SK-N-SH (cell line): ENCODE results near the gene FHOD3. TPM values are rescaled to one million over a fixed set of nuclear protein-coding genes. Genes with fewer than 3 reads are reported as not detected.

Experiments
- CTCF ChIA-PET: fragments of 300-600, 350-600 bp; formaldehyde crosslinking; extraction: SDS; loops from one replicate; lab custom pipeline; 2021; lab: Yijun Ruan, JAX
- POLR2A ChIA-PET: fragments of 350-600 bp; sonication (Branson Sonifier 250); formaldehyde crosslinking; extraction: SDS; loops from one replicate; lab custom pipeline; 2020; ENCODE audit warnings: antibody characterized with exemption, inconsistent platforms; lab: Yijun Ruan, JAX
- DNase-seq: peaks from one replicate; pipeline ENCODE4 v3.0.0; 2012
- H2AFZ ChIP-seq: fragments of 200-600 bp; sonication (generic); 2 replicates; pipeline ENCODE4 v1.8.1; 2016; ENCODE audit warnings: antibody characterized with exemption, mild to moderate bottlenecking, low read depth
- H3F3A ChIP-seq: fragments of 200-600 bp; sonication (generic); replicated peaks from 2 replicates; pipeline ENCODE3; 2016; ENCODE audit warnings: antibody characterized with exemption, mild to moderate bottlenecking; ENCODE audit not compliant: insufficient read depth
- H3K27ac ChIP-seq, 2 experiments: fragments of 200-500 bp in 1 of 2; fragments of 200-600 bp in 1 of 2; sonication (Bioruptor generic) in 1 of 2; sonication (generic), shearing (Covaris generic) in 1 of 2; 2 replicates each; pipeline versions ENCODE4 v1.5.1 to v1.6.1; 2014 to 2016; ENCODE audit warnings: low read depth in 2 of 2, inconsistent platforms in 1 of 2, low read length in 1 of 2, mild to moderate bottlenecking in 1 of 2, mixed read lengths in 1 of 2
- H3K27me3 ChIP-seq: fragments of 200-600 bp; sonication (generic), shearing (Covaris generic); 2 replicates; pipeline ENCODE4 v1.6.1; 2016; ENCODE audit warnings: mixed run types; ENCODE audit not compliant: insufficient read depth
- H3K36me3 ChIP-seq, 2 experiments: fragments of 200-500 bp in 1 of 2; fragments of 200-600 bp in 1 of 2; sonication (Bioruptor generic) in 1 of 2; sonication (generic) in 1 of 2; replicated peaks in 1 of 2; 2 replicates each; pipeline versions ENCODE3 to v1.5.1; 2014 to 2016; ENCODE audit warnings: low read length in 1 of 2, mild to moderate bottlenecking in 1 of 2; ENCODE audit not compliant: insufficient read depth in 2 of 2, control insufficient read depth in 1 of 2
- H3K4me1 ChIP-seq, 2 experiments: fragments of 200-500 bp in 1 of 2; fragments of 200-600 bp in 1 of 2; sonication (Bioruptor generic) in 1 of 2; sonication (generic), shearing (Covaris generic) in 1 of 2; 2 replicates each; pipeline versions ENCODE4 v1.5.1 to v1.6.1; 2014 to 2016; ENCODE audit warnings: low read depth in 1 of 2, low read length in 1 of 2, mixed run types in 1 of 2; ENCODE audit not compliant: insufficient read depth in 2 of 2, control insufficient read depth in 1 of 2
- H3K4me2 ChIP-seq: fragments of 200-600 bp; sonication (generic), shearing (Covaris generic); 2 replicates; pipeline ENCODE4 v1.6.1; 2017; ENCODE audit warnings: mixed run types
- H3K4me3 ChIP-seq, 2 experiments: fragments of 200-500 bp in 1 of 2; fragments of 200-600 bp in 1 of 2; sonication (Bioruptor generic) in 1 of 2; sonication (generic), shearing (Covaris generic) in 1 of 2; 2 replicates each; pipeline versions ENCODE4 v1.5.1 to v1.8.1; 2014 to 2016; ENCODE audit warnings: low read depth in 2 of 2, inconsistent platforms in 1 of 2, low read length in 1 of 2, mild to moderate bottlenecking in 1 of 2, mixed read lengths in 1 of 2, moderate library complexity in 1 of 2
- H3K79me2 ChIP-seq: fragments of 200-600 bp; sonication (generic); 2 replicates; pipeline ENCODE4 v1.8.1; 2017; ENCODE audit warnings: mild to moderate bottlenecking; ENCODE audit not compliant: insufficient read depth
- H3K9ac ChIP-seq: fragments of 200-600 bp; sonication (generic); 2 replicates; pipeline ENCODE4 v1.6.1; 2017; ENCODE audit warnings: mixed run types
- H3K9me2 ChIP-seq: fragments of 200-600 bp; sonication (generic); 2 replicates; pipeline ENCODE4 v1.6.1; 2017; ENCODE audit warnings: mixed run types
- H3K9me3 ChIP-seq: fragments of 200-600 bp; sonication (generic); 2 replicates; pipeline ENCODE4 v1.6.1; 2017; ENCODE audit warnings: mixed run types, mild to moderate bottlenecking, moderate library complexity
- H4K20me1 ChIP-seq: fragments of 200-600 bp; sonication (generic); 2 replicates; pipeline ENCODE4 v1.6.1; 2017; ENCODE audit warnings: mild to moderate bottlenecking, mixed run types; ENCODE audit not compliant: insufficient read depth
- FOSL2 ChIP-seq: IDR thresholded peaks from 2 replicates; pipeline ENCODE4 v1.4.0; 2012; ENCODE audit warnings: low read depth, mild to moderate bottlenecking, moderate library complexity, borderline replicate concordance
- FOXM1 ChIP-seq: IDR thresholded peaks from 2 replicates; pipeline ENCODE4 v1.4.0; 2012; ENCODE audit warnings: low read depth, mild to moderate bottlenecking
- JUND ChIP-seq: IDR thresholded peaks from 2 replicates; pipeline ENCODE4 v1.4.0; 2012
- POLR2AphosphoS5 ChIP-seq: IDR thresholded peaks from 2 replicates; pipeline ENCODE4 v1.6.1; 2012; ENCODE audit warnings: low read depth, low read length
- RAD21 ChIP-seq: IDR thresholded peaks from 2 replicates; pipeline ENCODE4 v1.6.1; 2012; ENCODE audit warnings: mild to moderate bottlenecking, low read length
- SMC3 ChIP-seq: IDR thresholded peaks from 2 replicates; pipeline ENCODE4 v1.6.1; 2012; ENCODE audit warnings: low read depth, low read length, improper control_type of control experiment
- WGBS: methylation state at CpG from one replicate; pipeline ENCODE4 v1.1.6; 2017; ENCODE audit warnings: low lambda C conversion rate; 5-methylcytosine and 5-hydroxymethylcytosine counted together
- polyA plus RNA-seq, 3 experiments: library from polyadenylated mRNA; depleted of rRNA; stranded (reverse); fragments of >200 nt; gene quantifications; 2 replicates each; pipeline ENCODE4 v1.2.3, GENCODE V29; 2012
- TF ChIP-seq, protein P1 (sequence below): fragments of 150-350 bp; IDR thresholded peaks from 2 replicates; pipeline ENCODE4 v1.6.1; 2016; ENCODE audit warnings: mild to moderate bottlenecking, low read depth, low read length
- TF ChIP-seq, protein P2 (sequence below): IDR thresholded peaks from 2 replicates; pipeline ENCODE4 v1.4.0; 2012; ENCODE audit warnings: low read depth, borderline replicate concordance
- TF ChIP-seq, protein P3 (sequence below): fragments of 200-600 bp; sonication (generic); IDR thresholded peaks from 2 replicates; pipeline ENCODE4 v1.6.1; 2017; ENCODE audit warnings: antibody characterized with exemption, mild to moderate bottlenecking, moderate library complexity

FHOD3 gene
- polyA plus RNA-seq, 1 of the 3 experiments (the other 2 are of a cell fraction) = 10.9 TPM

DNA sequence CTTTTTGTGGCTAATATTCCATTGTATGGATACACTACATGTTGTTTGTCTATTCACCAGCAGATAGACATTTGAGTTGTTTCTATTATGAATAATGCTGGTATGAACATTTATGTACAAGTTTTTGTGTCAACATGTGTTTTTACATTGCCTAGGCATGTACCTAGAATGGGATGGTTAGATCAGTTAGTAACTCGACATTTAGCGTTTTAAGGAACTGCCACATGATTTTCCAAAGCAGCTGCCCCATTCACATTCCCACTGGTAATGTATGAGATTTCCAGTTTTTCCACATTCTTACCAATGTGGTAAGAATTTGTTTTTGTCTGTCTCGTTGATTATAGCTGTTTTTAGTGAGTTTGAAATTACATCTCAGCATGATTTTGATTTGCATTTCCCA lies 112.8 kb downstream of the FHOD3 start:
- Histone ChIP-seq H3K9me2 (no peaks in the 10 kb centered on the region), H3K27me3 (no peaks in the 10 kb centered on the region), H4K20me1 (no peaks in the 10 kb centered on the region), H3K27ac (no peak overlapping the region), H3F3A (no peaks in the 10 kb centered on the region), H3K4me1 (peaks cover 0 to 24% of the 10 kb centered on the region in 2 experiments; a peak in 2 of 4 replicates), H2AFZ (no peak overlapping the region), H3K9ac (no peak overlapping the region), H3K9me3 (no peaks in the 10 kb centered on the region), H3K79me2 (no peaks in the 10 kb centered on the region), H3K4me2 (no peak overlapping the region), H3K36me3 (no peaks in the 10 kb centered on the region)
- POLR2A ChIA-PET = interaction anchor here (0.5 kb wide), 1 partner anchor 73 kb away, joined by 3 read pairs; no protein-coding TSS in a partner anchor
- no peak for DNase-seq
- CTCF ChIA-PET = interaction anchor here (0.6 to 1.1 kb wide), 2 partner anchors 21 to 111 kb away, joined by 3 read pairs; no protein-coding TSS in a partner anchor
- 79% methylated on average over 3 of the region's 3 CpGs for WGBS
- no peak for TF ChIP-seq JUND
- TF ChIP-seq, protein P1, sequence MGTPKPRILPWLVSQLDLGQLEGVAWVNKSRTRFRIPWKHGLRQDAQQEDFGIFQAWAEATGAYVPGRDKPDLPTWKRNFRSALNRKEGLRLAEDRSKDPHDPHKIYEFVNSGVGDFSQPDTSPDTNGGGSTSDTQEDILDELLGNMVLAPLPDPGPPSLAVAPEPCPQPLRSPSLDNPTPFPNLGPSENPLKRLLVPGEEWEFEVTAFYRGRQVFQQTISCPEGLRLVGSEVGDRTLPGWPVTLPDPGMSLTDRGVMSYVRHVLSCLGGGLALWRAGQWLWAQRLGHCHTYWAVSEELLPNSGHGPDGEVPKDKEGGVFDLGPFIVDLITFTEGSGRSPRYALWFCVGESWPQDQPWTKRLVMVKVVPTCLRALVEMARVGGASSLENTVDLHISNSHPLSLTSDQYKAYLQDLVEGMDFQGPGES = no peak
- TF ChIP-seq FOSL2 = no peak
- no peak for TF ChIP-seq FOXM1
- no peak for TF ChIP-seq POLR2AphosphoS5
- TF ChIP-seq, protein P2, sequence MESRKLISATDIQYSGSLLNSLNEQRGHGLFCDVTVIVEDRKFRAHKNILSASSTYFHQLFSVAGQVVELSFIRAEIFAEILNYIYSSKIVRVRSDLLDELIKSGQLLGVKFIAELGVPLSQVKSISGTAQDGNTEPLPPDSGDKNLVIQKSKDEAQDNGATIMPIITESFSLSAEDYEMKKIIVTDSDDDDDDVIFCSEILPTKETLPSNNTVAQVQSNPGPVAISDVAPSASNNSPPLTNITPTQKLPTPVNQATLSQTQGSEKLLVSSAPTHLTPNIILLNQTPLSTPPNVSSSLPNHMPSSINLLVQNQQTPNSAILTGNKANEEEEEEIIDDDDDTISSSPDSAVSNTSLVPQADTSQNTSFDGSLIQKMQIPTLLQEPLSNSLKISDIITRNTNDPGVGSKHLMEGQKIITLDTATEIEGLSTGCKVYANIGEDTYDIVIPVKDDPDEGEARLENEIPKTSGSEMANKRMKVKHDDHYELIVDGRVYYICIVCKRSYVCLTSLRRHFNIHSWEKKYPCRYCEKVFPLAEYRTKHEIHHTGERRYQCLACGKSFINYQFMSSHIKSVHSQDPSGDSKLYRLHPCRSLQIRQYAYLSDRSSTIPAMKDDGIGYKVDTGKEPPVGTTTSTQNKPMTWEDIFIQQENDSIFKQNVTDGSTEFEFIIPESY = no peak
- TF ChIP-seq, all 33 proteins: peak for 0
- H3K4me3 ChIP-seq = no peak overlapping the region

DNA sequence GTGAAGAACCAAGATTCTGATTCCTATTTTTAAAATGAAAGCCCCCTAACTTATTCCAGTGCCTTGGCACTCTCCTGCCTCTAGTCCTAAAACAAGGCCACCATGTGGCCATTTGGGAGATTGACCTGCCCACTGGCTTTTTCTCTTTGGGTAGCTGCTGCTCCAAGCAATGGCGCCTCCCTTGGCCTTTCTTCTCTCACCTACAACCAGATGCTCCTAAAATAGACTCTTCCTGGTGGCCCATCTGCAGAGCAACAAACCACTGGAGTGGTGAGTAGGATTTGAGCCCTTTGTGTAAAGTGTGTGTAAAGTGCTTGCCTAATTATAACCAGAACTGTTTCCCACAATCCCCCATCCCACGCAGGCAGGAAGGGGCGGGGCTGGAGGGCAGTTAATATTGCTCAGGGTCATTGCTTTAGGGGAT lies 114.2 kb downstream of the FHOD3 start:
- POLR2A ChIA-PET = interaction anchor here (0.7 kb wide), 1 partner anchor 114 kb away, joined by 3 read pairs; the partner anchor contains the start of gene FHOD3

More for the DNA sequence above, 114.2 kb downstream of the FHOD3 start:
- no peak overlapping the region for H3K27ac ChIP-seq
- peaks cover 0 to 16% of the 10 kb centered on the region in 2 experiments; a peak in 2 of 4 replicates for H3K4me1 ChIP-seq
- DNase-seq = peak; percentile 41
- H3K79me2 ChIP-seq = no peaks in the 10 kb centered on the region
- no peaks in the 10 kb centered on the region for H4K20me1 ChIP-seq
- H3K9me3 ChIP-seq = no peaks in the 10 kb centered on the region
- CTCF ChIA-PET = interaction anchor here (0.8 to 2.7 kb wide), 19 partner anchors 10 to 276 kb away, joined by 3 to 24 read pairs (median 3); partner anchors contain the start of gene FHOD3
- TF ChIP-seq, protein P3, sequence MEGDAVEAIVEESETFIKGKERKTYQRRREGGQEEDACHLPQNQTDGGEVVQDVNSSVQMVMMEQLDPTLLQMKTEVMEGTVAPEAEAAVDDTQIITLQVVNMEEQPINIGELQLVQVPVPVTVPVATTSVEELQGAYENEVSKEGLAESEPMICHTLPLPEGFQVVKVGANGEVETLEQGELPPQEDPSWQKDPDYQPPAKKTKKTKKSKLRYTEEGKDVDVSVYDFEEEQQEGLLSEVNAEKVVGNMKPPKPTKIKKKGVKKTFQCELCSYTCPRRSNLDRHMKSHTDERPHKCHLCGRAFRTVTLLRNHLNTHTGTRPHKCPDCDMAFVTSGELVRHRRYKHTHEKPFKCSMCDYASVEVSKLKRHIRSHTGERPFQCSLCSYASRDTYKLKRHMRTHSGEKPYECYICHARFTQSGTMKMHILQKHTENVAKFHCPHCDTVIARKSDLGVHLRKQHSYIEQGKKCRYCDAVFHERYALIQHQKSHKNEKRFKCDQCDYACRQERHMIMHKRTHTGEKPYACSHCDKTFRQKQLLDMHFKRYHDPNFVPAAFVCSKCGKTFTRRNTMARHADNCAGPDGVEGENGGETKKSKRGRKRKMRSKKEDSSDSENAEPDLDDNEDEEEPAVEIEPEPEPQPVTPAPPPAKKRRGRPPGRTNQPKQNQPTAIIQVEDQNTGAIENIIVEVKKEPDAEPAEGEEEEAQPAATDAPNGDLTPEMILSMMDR = peak; percentile 52
- TF ChIP-seq SMC3 (peak; percentile 52), JUND (no peak), RAD21 (peak; percentile 56)
- no peaks in the 10 kb centered on the region for H3K36me3 ChIP-seq
- no peak overlapping the region for H2AFZ ChIP-seq
- H3K4me3 ChIP-seq = peak overlapping the region in 1 of 2 experiments; percentile 5; a peak in 1 of 4 replicates
- WGBS = 83% methylated on average over 3 of the region's 3 CpGs
- H3K4me2 ChIP-seq = no peak overlapping the region
- H3K9ac ChIP-seq = no peak overlapping the region
- no peaks in the 10 kb centered on the region for H3F3A ChIP-seq
- H3K9me2 ChIP-seq = no peaks in the 10 kb centered on the region
- H3K27me3 ChIP-seq = no peaks in the 10 kb centered on the region
